Measurements from ENCODE around the gene ZNF292.

GRCh38 chr6:87214831-87215230 is 59.5 kb downstream of the ZNF292 start:
- no peak for TF ChIP-seq CTCF (IDR thresholded peaks at IDR 0.05; ENCODE audit: poor library complexity)
- TF ChIP-seq EZH2phosphoT487 (IDR thresholded peaks at IDR 0.05; ENCODE audit: low read depth, severe bottlenecking, unreplicated experiment): no peak
- no peak for TF ChIP-seq EZH2 (IDR thresholded peaks at IDR 0.05; ENCODE audit: borderline replicate concordance)
